HepG2 (cell line): Measurements from ENCODE around the gene RPH3AL. TPM values are rescaled to one million over a fixed set of nuclear protein-coding genes. Genes with fewer than 3 reads are reported as not detected.
A peak's percentile ranks its signal among the peaks of the same experiment; 100 is the strongest.

Source experiments
- GMEB2 ChIP-seq: IDR thresholded peaks from 2 replicates; pipeline ENCODE4 v1.6.1; 2016; ENCODE audit warnings: missing biosample characterization, missing genetic modification reagents, low read depth
- GTF2F1 ChIP-seq: fragments of 150-350 bp; IDR thresholded peaks from 2 replicates; pipeline ENCODE4 v1.6.1; 2014; ENCODE audit warnings: low read length
- SIN3A ChIP-seq: IDR thresholded peaks from 2 replicates; pipeline ENCODE4 v1.6.1; 2011; ENCODE audit warnings: low read depth, mild to moderate bottlenecking, control low read depth, low read length, borderline replicate concordance
- SP5 ChIP-seq: IDR thresholded peaks from 2 replicates; pipeline ENCODE4 v1.6.1; 2016; ENCODE audit warnings: low read depth, borderline replicate concordance
- ZNF432 ChIP-seq: sonication (generic); formaldehyde crosslinking; IDR thresholded peaks from 2 replicates; pipeline ENCODE4 v1.5.0; 2020; ENCODE audit warnings: missing genetic modification reagents, mild to moderate bottlenecking, borderline replicate concordance
- polyA plus RNA-seq, 8 experiments: library from polyadenylated mRNA; depleted of rRNA in 3 of 8; stranded (reverse) in 7 of 8; unstranded in 1 of 8; fragments of >200 nt; fragmentation: Illumina TruSeq in 4 of 8; extraction: Trizol in 4 of 8; gene quantifications; 2 replicates each; pipeline versions ENCODE4 v1.2.1 to v1.2.3, GENCODE V29; 2011 to 2016; ENCODE audit warnings: low read depth in 4 of 8, missing spikeins in 1 of 8, mixed read lengths in 1 of 8; ENCODE audit not compliant: insufficient read depth in 1 of 8
- total RNA-seq, 5 experiments: library from RNA; depleted of rRNA; stranded (reverse); fragments of >200 nt; fragmentation: Illumina TruSeq; extraction: Trizol; gene quantifications; 2 replicates each; pipeline ENCODE4 v1.2.3, GENCODE V29; 2016; ENCODE audit warnings: low read depth in 1 of 5
- TF ChIP-seq, protein P1 (sequence below): sonication (generic); formaldehyde crosslinking; conservative IDR thresholded peaks from 2 replicates; pipeline ENCODE4 v1.8.0; 2022; ENCODE audit warnings: low read depth, missing genetic modification reagents
- TF ChIP-seq, protein P2 (sequence below): IDR thresholded peaks from 2 replicates; pipeline ENCODE4 v1.4.0; 2020; ENCODE audit warnings: mild to moderate bottlenecking, missing genetic modification reagents
- TF ChIP-seq, protein P3 (sequence below): sonication (generic); formaldehyde crosslinking; IDR thresholded peaks from 2 replicates; pipeline ENCODE4 v1.4.0; 2020; ENCODE audit warnings: missing genetic modification reagents, borderline replicate concordance
- TF ChIP-seq, protein P4 (sequence below): sonication (generic); formaldehyde crosslinking; IDR thresholded peaks from one replicate; pipeline ENCODE4 v1.5.1; 2020; ENCODE audit warnings: mild to moderate bottlenecking, missing genetic modification reagents; ENCODE audit errors: not compliant biosample characterization

The RPH3AL gene
- total and polyA plus RNA-seq, 2 of the 13 experiments (the other 11 are each of a cell fraction or from before 2014, with no cell fraction given), result 7.8 to 16.4 TPM

GRCh38 chr17:182050-182751 lies 170.4 kb downstream of the RPH3AL start (continued):
- TF ChIP-seq, protein P1, sequence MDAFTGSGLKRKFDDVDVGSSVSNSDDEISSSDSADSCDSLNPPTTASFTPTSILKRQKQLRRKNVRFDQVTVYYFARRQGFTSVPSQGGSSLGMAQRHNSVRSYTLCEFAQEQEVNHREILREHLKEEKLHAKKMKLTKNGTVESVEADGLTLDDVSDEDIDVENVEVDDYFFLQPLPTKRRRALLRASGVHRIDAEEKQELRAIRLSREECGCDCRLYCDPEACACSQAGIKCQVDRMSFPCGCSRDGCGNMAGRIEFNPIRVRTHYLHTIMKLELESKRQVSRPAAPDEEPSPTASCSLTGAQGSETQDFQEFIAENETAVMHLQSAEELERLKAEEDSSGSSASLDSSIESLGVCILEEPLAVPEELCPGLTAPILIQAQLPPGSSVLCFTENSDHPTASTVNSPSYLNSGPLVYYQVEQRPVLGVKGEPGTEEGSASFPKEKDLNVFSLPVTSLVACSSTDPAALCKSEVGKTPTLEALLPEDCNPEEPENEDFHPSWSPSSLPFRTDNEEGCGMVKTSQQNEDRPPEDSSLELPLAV, result no peak
- TF ChIP-seq, protein P2, sequence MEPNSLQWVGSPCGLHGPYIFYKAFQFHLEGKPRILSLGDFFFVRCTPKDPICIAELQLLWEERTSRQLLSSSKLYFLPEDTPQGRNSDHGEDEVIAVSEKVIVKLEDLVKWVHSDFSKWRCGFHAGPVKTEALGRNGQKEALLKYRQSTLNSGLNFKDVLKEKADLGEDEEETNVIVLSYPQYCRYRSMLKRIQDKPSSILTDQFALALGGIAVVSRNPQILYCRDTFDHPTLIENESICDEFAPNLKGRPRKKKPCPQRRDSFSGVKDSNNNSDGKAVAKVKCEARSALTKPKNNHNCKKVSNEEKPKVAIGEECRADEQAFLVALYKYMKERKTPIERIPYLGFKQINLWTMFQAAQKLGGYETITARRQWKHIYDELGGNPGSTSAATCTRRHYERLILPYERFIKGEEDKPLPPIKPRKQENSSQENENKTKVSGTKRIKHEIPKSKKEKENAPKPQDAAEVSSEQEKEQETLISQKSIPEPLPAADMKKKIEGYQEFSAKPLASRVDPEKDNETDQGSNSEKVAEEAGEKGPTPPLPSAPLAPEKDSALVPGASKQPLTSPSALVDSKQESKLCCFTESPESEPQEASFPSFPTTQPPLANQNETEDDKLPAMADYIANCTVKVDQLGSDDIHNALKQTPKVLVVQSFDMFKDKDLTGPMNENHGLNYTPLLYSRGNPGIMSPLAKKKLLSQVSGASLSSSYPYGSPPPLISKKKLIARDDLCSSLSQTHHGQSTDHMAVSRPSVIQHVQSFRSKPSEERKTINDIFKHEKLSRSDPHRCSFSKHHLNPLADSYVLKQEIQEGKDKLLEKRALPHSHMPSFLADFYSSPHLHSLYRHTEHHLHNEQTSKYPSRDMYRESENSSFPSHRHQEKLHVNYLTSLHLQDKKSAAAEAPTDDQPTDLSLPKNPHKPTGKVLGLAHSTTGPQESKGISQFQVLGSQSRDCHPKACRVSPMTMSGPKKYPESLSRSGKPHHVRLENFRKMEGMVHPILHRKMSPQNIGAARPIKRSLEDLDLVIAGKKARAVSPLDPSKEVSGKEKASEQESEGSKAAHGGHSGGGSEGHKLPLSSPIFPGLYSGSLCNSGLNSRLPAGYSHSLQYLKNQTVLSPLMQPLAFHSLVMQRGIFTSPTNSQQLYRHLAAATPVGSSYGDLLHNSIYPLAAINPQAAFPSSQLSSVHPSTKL (CRISPR knock-in tag), result peak; percentile 31; the same call in 1 of the 2 replicates
- TF ChIP-seq SIN3A (no peak), GMEB2 (CRISPR knock-in tag) (no peak), ZNF432 (CRISPR knock-in tag) (no peak), SP5 (no peak), GTF2F1 (no peak)
- TF ChIP-seq, protein P3, sequence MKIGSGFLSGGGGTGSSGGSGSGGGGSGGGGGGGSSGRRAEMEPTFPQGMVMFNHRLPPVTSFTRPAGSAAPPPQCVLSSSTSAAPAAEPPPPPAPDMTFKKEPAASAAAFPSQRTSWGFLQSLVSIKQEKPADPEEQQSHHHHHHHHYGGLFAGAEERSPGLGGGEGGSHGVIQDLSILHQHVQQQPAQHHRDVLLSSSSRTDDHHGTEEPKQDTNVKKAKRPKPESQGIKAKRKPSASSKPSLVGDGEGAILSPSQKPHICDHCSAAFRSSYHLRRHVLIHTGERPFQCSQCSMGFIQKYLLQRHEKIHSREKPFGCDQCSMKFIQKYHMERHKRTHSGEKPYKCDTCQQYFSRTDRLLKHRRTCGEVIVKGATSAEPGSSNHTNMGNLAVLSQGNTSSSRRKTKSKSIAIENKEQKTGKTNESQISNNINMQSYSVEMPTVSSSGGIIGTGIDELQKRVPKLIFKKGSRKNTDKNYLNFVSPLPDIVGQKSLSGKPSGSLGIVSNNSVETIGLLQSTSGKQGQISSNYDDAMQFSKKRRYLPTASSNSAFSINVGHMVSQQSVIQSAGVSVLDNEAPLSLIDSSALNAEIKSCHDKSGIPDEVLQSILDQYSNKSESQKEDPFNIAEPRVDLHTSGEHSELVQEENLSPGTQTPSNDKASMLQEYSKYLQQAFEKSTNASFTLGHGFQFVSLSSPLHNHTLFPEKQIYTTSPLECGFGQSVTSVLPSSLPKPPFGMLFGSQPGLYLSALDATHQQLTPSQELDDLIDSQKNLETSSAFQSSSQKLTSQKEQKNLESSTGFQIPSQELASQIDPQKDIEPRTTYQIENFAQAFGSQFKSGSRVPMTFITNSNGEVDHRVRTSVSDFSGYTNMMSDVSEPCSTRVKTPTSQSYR (CRISPR knock-in tag), result peak; percentile 79
- TF ChIP-seq, protein P4, sequence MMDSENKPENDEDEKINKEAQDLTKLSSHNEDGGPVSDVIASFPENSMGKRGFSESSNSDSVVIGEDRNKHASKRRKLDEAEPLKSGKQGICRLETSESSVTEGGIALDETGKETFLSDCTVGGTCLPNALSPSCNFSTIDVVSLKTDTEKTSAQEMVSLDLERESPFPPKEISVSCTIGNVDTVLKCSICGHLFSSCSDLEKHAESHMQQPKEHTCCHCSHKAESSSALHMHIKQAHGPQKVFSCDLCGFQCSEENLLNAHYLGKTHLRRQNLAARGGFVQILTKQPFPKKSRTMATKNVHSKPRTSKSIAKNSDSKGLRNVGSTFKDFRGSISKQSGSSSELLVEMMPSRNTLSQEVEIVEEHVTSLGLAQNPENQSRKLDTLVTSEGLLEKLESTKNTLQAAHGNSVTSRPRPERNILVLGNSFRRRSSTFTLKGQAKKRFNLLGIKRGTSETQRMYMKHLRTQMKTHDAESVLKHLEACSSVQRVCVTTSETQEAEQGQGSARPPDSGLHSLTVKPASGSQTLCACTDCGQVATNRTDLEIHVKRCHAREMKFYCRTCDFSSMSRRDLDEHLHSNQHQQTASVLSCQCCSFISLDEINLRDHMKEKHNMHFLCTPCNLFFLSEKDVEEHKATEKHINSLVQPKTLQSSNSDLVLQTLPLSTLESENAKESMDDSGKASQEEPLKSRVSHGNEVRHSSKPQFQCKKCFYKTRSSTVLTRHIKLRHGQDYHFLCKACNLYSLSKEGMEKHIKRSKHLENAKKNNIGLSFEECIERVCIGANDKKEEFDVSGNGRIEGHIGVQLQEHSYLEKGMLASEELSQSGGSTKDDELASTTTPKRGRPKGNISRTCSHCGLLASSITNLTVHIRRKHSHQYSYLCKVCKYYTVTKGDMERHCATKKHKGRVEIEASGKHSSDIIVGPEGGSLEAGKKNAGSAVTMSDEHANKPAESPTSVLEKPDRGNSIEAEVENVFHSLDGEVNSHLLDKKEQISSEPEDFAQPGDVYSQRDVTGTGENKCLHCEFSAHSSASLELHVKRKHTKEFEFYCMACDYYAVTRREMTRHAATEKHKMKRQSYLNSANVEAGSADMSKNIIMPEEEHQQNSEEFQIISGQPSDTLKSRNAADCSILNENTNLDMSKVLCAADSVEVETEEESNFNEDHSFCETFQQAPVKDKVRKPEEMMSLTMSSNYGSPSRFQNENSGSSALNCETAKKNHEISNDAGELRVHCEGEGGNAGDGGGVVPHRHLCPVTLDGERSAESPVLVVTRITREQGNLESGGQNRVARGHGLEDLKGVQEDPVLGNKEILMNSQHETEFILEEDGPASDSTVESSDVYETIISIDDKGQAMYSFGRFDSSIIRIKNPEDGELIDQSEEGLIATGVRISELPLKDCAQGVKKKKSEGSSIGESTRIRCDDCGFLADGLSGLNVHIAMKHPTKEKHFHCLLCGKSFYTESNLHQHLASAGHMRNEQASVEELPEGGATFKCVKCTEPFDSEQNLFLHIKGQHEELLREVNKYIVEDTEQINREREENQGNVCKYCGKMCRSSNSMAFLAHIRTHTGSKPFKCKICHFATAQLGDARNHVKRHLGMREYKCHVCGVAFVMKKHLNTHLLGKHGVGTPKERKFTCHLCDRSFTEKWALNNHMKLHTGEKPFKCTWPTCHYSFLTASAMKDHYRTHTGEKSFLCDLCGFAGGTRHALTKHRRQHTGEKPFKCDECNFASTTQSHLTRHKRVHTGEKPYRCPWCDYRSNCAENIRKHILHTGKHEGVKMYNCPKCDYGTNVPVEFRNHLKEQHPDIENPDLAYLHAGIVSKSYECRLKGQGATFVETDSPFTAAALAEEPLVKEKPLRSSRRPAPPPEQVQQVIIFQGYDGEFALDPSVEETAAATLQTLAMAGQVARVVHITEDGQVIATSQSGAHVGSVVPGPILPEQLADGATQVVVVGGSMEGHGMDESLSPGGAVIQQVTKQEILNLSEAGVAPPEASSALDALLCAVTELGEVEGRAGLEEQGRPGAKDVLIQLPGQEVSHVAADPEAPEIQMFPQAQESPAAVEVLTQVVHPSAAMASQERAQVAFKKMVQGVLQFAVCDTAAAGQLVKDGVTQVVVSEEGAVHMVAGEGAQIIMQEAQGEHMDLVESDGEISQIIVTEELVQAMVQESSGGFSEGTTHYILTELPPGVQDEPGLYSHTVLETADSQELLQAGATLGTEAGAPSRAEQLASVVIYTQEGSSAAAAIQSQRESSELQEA, result no peak
